ENCODE results near the gene DRC1.

DRC1 gene

DNA sequence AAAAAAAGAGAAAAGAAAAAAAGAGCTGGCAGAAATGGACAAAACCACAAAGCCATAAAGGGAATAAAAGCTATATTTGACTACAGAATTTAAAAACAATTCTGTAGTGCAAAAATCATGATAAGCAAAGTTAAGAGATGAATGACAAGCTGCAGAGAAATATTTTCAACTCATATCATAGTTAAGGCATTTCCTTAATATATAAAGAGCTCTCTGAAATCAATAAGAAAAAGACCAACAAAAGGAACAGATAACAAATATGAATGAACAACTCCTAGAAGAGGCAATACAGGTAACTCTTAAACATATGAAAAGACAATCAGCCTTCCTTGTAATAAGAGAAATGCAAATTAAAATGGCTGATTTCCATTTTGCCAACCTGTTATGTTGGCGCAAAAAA, 50.0 kb downstream of the DRC1 start:
- H3K4me3 ChIP-seq (ENCODE audit: low read depth, low read length), result no peak overlapping the region
- TF ChIP-seq, protein P1, sequence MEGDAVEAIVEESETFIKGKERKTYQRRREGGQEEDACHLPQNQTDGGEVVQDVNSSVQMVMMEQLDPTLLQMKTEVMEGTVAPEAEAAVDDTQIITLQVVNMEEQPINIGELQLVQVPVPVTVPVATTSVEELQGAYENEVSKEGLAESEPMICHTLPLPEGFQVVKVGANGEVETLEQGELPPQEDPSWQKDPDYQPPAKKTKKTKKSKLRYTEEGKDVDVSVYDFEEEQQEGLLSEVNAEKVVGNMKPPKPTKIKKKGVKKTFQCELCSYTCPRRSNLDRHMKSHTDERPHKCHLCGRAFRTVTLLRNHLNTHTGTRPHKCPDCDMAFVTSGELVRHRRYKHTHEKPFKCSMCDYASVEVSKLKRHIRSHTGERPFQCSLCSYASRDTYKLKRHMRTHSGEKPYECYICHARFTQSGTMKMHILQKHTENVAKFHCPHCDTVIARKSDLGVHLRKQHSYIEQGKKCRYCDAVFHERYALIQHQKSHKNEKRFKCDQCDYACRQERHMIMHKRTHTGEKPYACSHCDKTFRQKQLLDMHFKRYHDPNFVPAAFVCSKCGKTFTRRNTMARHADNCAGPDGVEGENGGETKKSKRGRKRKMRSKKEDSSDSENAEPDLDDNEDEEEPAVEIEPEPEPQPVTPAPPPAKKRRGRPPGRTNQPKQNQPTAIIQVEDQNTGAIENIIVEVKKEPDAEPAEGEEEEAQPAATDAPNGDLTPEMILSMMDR (IDR thresholded peaks at IDR 0.05; ENCODE audit: control insufficient read depth, extremely low read depth, insufficient read depth), result no peak
- DNase-seq (ENCODE audit: low read depth), result no peak

DNA sequence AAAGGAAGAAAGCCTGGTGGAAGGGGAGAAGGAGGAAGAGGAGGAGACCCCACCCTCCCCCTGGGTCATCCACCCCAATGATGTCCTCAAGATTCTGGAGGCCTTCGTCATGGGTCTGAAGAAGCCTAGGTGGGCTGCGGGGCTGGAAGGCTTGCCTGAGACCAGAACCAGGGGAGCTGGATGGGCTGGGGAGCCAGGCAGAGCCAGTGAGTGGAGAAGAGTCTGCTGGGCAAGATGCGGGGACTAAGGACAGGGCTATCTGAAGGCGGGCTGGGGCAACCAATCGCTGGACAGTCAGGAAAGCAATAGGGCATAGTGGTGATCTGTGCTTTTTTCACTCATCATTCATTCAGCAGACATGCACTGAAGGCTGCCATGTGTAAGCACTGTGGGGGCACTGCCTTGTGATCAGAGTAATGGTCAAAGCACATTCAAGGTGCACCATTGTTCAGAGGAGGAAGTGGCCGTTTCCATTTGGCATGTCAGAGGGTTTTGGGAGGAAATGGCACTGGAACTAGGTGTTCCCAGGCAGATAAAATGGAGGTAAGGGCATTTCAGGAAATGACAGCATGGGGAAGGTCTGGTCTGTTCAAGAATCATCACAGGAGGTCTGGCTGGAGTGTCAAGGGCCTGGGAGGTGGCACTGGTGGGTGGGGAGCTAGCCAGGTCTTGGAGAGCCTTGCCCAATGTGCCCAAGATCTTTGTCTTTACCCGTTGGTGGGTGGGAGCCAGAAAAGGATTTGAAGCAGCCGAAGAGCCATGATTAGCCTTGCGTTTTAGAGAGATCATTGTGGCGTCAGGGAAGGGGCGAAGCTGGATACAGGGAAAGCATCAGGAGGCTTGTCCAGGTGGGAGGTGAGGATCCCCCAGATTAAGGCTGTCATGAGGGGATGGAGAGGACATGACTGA, 52.0 kb downstream of the DRC1 start:
- DNase-seq (ENCODE audit: low read depth), result no peak
- TF ChIP-seq, protein P1 (IDR thresholded peaks at IDR 0.05; ENCODE audit: control insufficient read depth, extremely low read depth, insufficient read depth), result no peak
- no peak overlapping the region for H3K4me3 ChIP-seq (ENCODE audit: low read depth, low read length)

DNA sequence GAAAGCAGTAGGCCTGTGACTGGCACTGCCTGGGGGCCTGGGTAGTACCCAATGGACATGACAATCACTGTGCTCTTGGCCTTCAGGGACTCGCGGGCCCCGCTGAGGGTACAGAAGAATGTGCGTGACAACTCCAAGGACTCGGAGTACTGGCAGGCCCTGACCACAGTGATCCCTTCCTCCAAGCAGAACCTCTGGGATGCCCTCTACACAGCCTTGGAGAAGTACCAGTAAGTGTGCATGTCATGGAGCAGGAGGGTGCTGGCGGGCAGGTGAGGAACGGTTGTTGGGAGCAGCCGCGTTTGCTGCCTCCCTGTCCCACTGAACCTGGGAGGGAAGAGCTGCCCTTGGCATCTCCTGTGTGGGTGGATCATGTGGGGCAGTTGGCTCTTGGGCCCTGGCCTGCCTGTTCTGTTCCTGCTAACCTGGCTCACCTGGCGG, 52.9 kb downstream of the DRC1 start:
- TF ChIP-seq, protein P1 (IDR thresholded peaks at IDR 0.05; ENCODE audit: control insufficient read depth, extremely low read depth, insufficient read depth), result no peak
- DNase-seq (ENCODE audit: low read depth), result no peak
- H3K4me3 ChIP-seq (ENCODE audit: low read depth, low read length), result no peak overlapping the region

DNA sequence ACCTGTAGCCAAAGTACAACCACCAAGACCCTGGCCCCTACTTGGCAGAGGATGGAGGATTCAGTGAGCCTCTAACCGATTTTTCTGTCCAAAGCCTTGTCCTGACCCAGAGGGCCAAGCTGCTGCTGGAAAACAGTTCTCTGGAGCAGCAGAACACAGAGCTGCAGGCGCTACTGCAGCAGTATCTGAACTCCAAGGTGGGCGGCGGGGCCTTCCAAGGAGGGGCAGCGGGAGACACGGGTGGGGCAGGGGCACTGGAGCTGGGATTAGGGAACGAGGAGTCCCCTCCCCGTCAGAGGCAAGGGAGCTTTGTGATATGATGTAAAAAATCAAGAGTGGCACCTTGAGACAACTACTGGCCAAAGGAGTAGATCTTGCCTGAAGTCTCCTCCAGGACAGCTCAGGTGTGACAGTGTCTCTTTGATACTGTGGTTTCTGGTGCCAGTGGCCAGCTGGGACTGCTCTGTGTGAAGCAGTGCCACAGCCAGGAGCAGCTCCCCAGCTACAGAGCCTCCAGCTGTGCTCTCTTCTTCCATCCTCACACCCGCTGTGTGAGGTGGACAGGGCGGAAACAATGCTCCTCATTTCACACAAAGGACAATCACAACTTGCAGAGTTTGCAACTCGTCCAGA, 53.4 kb downstream of the DRC1 start:
- no peak for DNase-seq (ENCODE audit: low read depth)
- TF ChIP-seq, protein P1 (IDR thresholded peaks at IDR 0.05; ENCODE audit: control insufficient read depth, extremely low read depth, insufficient read depth), result no peak
- no peak overlapping the region for H3K4me3 ChIP-seq (ENCODE audit: low read depth, low read length)

- no peak for DNase-seq (ENCODE audit: low read depth)
- H3K4me3 ChIP-seq (ENCODE audit: low read depth, low read length), result no peak overlapping the region
- TF ChIP-seq, protein P1 (IDR thresholded peaks at IDR 0.05; ENCODE audit: control insufficient read depth, extremely low read depth, insufficient read depth), result no peak
Observed at GRCh38 chr2:26455670-26456439, 54.1 kb downstream of the DRC1 start.

DNA sequence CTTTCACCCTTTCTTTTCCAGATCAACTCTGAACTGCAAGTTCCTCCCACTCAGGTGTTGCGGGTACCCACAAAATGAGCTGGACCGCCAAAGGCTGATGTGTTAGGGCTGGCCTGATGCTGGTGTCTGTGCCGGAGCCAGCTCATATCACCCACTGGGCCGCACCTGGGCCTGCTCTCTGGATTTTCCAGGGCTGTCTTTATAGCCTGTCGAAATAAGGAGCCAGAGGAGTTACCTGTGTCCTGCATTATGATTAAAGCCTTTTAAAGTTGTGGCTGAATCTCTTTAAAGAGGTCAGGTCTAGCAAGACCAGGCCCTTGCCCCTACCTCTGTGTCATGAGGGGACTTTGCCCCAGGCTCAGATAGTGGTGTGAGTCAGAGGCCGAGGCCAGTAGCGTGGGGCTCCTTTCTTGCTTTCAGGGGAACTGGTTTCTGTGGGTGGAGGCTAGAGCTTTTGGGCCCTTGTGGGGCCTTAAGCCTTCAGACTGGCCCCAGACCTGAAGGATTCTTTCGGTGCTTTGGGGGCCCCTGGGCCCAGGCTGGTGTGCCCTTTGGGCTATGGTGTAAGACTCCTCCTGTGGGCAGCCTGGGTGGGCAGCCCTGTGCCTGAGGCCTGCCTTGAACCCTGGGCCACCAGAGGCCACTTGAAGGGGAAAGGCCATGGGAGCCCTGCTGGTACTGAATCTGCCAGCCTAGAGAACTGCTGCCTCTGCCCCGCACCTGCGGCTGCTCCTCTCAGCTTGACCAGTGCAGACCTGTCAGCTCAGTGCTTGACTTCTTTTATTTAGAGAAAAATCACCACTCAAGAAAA, 54.9 kb downstream of the DRC1 start:
- no peak for DNase-seq (ENCODE audit: low read depth)
- TF ChIP-seq, protein P1 (IDR thresholded peaks at IDR 0.05; ENCODE audit: control insufficient read depth, extremely low read depth, insufficient read depth), result no peak

More for the DNA sequence above, 54.9 kb downstream of the DRC1 start:
- no peak overlapping the region for H3K4me3 ChIP-seq (ENCODE audit: low read depth, low read length)

Data from LNCaP clone FGC (cell line).